AG10803 (cell line): ENCODE results near the gene RCSD1.

Experiments
- DNase-seq: peaks from one replicate; pipeline ENCODE4 v3.0.0; 2010; ENCODE audit warnings: low read depth
- H3K4me3 ChIP-seq: 2 replicates; pipeline ENCODE4 v1.5.1; 2011; ENCODE audit warnings: mild to moderate bottlenecking, low read length, control low read depth
- TF ChIP-seq, protein P1 (sequence below): conservative IDR thresholded peaks from 2 replicates; pipeline ENCODE4 v1.5.1; 2011; ENCODE audit warnings: mild to moderate bottlenecking, low read length, control low read depth, inconsistent platforms

Gene RCSD1

DNA sequence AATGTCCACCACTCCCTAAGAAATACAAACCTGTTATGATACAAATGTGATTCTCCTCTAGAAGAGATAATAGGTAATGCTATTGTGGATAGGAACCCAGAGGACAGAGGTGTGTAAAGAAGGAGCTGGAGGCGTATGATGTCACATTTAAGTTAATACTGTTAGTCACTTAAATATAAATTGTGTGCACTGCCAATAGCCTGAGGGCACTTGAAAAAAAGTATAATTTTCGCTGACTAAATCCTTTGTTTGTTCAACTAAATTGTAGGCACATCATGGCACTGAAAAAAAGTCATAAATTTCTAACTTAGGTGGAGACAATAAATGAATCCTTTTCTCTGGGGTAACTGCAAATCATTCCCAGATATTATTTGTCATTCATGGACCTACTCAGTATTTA lies 4.4 kb downstream of the RCSD1 start:
- DNase-seq: no peak

DNA sequence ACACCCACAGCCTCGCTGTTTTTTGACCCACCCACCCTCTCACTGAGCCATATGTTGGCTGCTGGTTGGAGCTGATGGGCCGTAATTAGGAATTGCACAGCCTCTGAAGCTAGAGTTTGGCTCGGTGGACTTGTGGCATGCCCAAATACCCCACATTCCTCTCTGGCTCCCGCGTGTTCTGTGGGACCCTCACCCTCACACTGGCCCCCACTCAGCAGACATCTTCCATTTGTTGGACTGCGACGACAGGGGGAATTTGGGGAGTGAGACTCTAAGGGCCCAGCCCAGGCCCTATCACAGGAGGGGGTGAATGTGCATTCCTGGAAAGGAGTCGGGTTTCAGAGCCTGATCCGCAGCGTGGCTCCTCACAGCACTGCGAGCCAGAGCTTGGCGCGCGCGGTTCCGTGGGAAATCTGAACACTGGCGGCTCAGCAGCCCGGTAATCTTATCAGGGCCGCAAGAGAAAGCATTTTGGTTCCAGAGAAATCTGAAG lies 5.2 kb downstream of the RCSD1 start:
- TF ChIP-seq, protein P1, sequence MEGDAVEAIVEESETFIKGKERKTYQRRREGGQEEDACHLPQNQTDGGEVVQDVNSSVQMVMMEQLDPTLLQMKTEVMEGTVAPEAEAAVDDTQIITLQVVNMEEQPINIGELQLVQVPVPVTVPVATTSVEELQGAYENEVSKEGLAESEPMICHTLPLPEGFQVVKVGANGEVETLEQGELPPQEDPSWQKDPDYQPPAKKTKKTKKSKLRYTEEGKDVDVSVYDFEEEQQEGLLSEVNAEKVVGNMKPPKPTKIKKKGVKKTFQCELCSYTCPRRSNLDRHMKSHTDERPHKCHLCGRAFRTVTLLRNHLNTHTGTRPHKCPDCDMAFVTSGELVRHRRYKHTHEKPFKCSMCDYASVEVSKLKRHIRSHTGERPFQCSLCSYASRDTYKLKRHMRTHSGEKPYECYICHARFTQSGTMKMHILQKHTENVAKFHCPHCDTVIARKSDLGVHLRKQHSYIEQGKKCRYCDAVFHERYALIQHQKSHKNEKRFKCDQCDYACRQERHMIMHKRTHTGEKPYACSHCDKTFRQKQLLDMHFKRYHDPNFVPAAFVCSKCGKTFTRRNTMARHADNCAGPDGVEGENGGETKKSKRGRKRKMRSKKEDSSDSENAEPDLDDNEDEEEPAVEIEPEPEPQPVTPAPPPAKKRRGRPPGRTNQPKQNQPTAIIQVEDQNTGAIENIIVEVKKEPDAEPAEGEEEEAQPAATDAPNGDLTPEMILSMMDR: no peak
- no peak for DNase-seq
- no peak overlapping the region for H3K4me3 ChIP-seq

More for the DNA sequence above, 4.4 kb downstream of the RCSD1 start:
- H3K4me3 ChIP-seq: no peak overlapping the region
- TF ChIP-seq, protein P1: no peak

DNA sequence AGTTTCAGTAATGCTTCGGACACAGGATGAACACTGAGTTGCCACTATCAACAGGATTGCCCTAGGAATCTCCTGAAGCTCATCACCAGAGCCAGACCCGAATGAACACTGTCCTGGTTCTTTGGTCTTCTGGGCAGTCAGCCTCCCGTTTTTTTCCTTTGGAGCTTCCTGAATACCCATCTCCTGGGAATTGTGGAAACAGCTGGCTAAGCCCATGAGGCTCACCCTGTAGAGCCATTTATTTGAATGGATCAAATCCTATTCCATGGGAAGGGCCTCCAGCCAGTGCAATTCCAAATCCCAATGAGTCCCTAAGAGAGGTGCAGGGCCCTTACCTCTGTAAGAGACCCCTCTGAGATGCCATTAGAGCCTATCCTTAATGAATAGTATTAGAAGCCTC lies 5.9 kb downstream of the RCSD1 start:
- H3K4me3 ChIP-seq: no peak overlapping the region
- TF ChIP-seq, protein P1: no peak
- DNase-seq: no peak

DNA sequence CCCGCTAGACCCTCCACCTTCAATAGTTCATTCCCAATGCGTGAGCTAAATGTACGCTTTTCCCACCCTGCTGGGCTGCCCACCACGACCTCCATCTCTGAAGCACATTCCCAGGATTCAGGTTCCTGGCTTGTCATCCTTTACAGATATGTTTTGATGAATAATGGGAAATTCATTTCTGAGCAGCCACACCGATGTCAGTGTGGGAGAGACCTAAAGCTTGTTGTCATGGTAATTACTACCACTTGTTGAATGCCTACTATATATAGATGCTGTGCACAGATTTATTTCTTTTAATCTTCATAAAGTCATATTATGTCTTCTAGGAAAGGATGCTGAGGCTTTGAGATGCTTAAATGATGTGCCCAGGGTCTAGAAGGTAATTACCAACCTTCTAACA lies 8.0 kb downstream of the RCSD1 start:
- DNase-seq: no peak
- H3K4me3 ChIP-seq: no peak overlapping the region
- TF ChIP-seq, protein P1: no peak

DNA sequence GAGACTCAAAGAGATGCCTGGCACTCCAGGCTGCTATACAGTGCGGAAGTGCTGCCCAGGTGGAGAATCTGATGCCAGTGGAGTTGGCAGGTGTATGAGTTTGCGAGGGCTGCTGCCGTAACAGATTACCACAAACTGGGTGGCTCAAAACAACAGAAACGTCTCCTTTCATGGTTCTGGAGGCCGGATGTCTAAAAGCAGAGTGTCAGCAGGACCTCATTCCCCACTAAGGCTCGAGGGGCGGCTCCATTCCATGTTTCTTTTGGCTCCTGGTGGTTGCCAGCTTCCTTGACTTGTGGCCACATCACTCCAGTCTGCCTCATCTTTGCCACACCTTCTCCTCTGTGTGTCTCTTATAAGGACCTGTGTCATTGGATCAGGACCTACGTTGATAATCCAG lies 10.0 kb downstream of the RCSD1 start:
- no peak overlapping the region for H3K4me3 ChIP-seq
- no peak for DNase-seq
- TF ChIP-seq, protein P1: no peak

DNA sequence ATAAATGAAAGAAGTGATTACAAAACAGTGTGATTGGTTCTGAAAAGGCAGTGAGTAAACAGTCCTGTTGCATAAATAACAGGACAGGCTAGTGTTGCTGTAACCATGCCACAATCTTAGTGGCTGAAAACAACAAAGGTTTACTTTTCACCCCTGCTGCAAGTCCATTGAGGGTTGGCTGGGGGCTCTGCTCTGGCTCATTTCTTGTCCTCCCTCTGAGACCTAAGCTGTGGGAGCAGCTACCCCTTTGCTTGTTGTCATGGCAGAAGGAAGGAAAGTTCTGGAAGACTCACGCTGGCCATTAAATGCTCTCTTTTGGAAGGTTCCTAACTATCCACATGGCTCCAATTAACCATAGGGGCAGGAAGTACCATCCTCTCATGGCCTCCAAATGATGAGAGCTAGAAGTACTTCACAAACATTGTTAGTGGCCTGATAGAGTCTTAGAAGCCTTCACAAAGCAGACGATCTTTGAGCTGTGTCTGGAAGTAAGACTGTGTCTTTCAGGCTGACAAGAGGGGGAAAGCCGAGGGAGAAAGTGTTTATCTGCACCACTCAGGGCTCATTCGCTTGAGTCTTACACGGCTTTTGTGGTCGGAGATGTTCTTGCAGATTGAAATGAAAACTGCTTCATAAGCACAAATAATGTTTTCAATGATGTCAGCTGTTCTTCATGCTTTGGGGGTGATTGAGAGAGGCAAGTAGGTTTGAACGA lies 11.9 kb downstream of the RCSD1 start:
- TF ChIP-seq, protein P1: no peak
- no peak overlapping the region for H3K4me3 ChIP-seq
- DNase-seq: no peak

DNA sequence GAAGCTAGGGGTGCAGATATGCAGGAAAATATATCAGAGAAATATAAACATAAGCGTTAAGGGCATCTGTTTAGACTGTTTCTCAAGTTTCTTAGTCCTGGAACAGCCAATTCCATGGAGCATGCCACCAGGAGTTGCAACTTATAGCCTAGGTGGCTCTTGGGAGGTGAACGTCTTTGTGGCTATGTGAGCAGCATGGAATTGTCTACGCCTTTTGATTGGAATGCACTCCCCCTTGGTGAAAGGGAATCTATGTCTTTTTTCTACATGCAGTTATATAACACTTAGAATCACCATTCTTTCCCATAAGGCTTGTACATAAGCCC lies 12.4 kb downstream of the RCSD1 start:
- TF ChIP-seq, protein P1: no peak
- DNase-seq: no peak
- H3K4me3 ChIP-seq: no peak overlapping the region
